HepG2 (cell line): ENCODE data around the gene TMEM266. TPM values are rescaled to one million over a fixed set of nuclear protein-coding genes. Genes with fewer than 3 reads are reported as not detected.

Source experiments
- CENPX ChIP-seq: sonication (generic); formaldehyde crosslinking; IDR thresholded peaks from 2 replicates; pipeline ENCODE4 v1.9.0; 2021; ENCODE audit warnings: mild to moderate bottlenecking, missing genetic modification reagents, moderate library complexity
- DRAP1 ChIP-seq: IDR thresholded peaks from 2 replicates; pipeline ENCODE4 v1.6.1; 2016; ENCODE audit warnings: missing genetic modification reagents, missing compliant biosample characterization
- GATAD1 ChIP-seq: IDR thresholded peaks from 2 replicates; pipeline ENCODE4 v1.6.1; 2016; ENCODE audit warnings: missing genetic modification reagents, missing compliant biosample characterization
- IRF9 ChIP-seq: sonication (generic); formaldehyde crosslinking; IDR thresholded peaks from 2 replicates; pipeline ENCODE4 v1.8.0; 2022; ENCODE audit warnings: missing genetic modification reagents, mild to moderate bottlenecking, borderline replicate concordance
- JUNB ChIP-seq: sonication (generic); formaldehyde crosslinking; IDR thresholded peaks from 2 replicates; pipeline ENCODE4 v1.8.0; 2022; ENCODE audit warnings: missing genetic modification reagents, mild to moderate bottlenecking, borderline replicate concordance
- KAT8 ChIP-seq: IDR thresholded peaks from 2 replicates; pipeline ENCODE4 v1.6.1; 2016; ENCODE audit warnings: missing genetic modification reagents, missing compliant biosample characterization
- RORA ChIP-seq: sonication (generic); formaldehyde crosslinking; IDR thresholded peaks from 2 replicates; pipeline ENCODE4 v1.5.0; 2020; ENCODE audit warnings: mild to moderate bottlenecking, missing genetic modification reagents, moderate library complexity
- SOX5 ChIP-seq: IDR thresholded peaks from 2 replicates; pipeline ENCODE4 v1.6.1; 2016; ENCODE audit warnings: borderline replicate concordance
- YEATS2 ChIP-seq: sonication (generic); formaldehyde crosslinking; IDR thresholded peaks from 2 replicates; pipeline ENCODE4 v1.4.0; 2020; ENCODE audit warnings: missing genetic modification reagents, borderline replicate concordance
- ZFP37 ChIP-seq: sonication (generic); formaldehyde crosslinking; IDR thresholded peaks from 2 replicates; pipeline ENCODE4 v1.4.0; 2020; ENCODE audit warnings: missing genetic modification reagents, borderline replicate concordance
- ZNF160 ChIP-seq: sonication (generic); formaldehyde crosslinking; IDR thresholded peaks from 2 replicates; pipeline ENCODE4 v1.8.0; 2022; ENCODE audit warnings: mild to moderate bottlenecking, inconsistent platforms, missing genetic modification reagents
- ZNF274 ChIP-seq: sonication (generic); formaldehyde crosslinking; IDR thresholded peaks from 2 replicates; pipeline ENCODE4 v1.5.1; 2020; ENCODE audit warnings: mild to moderate bottlenecking, missing genetic modification reagents
- ZNF329 ChIP-seq: sonication (generic); formaldehyde crosslinking; IDR thresholded peaks from 2 replicates; pipeline ENCODE4 v1.9.0; 2021; ENCODE audit warnings: low read depth, mild to moderate bottlenecking, missing genetic modification reagents
- ZNF441 ChIP-seq: sonication (generic); formaldehyde crosslinking; IDR thresholded peaks from 2 replicates; pipeline ENCODE4 v1.7.0; 2021; ENCODE audit warnings: missing genetic modification reagents, borderline replicate concordance
- ZNF589 ChIP-seq: sonication (generic); formaldehyde crosslinking; conservative IDR thresholded peaks from 2 replicates; pipeline ENCODE4 v1.8.0; 2022; ENCODE audit warnings: mild to moderate bottlenecking, moderate library complexity, missing genetic modification reagents
- ZNF687 ChIP-seq: sonication (generic); formaldehyde crosslinking; IDR thresholded peaks from 2 replicates; pipeline ENCODE4 v1.5.1; 2020; ENCODE audit warnings: mild to moderate bottlenecking, missing genetic modification reagents, moderate library complexity
- ZNF883 ChIP-seq: sonication (generic); formaldehyde crosslinking; IDR thresholded peaks from 2 replicates; pipeline ENCODE4 v1.5.1; 2020; ENCODE audit warnings: mild to moderate bottlenecking, missing genetic modification reagents; ENCODE audit errors: not compliant biosample characterization
- ZXDC ChIP-seq: sonication (generic); formaldehyde crosslinking; IDR thresholded peaks from 2 replicates; pipeline ENCODE4 v1.5.0; 2020; ENCODE audit warnings: mild to moderate bottlenecking, missing genetic modification reagents
- polyA plus RNA-seq, 8 experiments: library from polyadenylated mRNA; depleted of rRNA in 3 of 8; stranded (reverse) in 7 of 8; unstranded in 1 of 8; fragments of >200 nt; fragmentation: Illumina TruSeq in 4 of 8; extraction: Trizol in 4 of 8; gene quantifications; 2 replicates each; pipeline versions ENCODE4 v1.2.1 to v1.2.3, GENCODE V29; 2011 to 2016; ENCODE audit warnings: low read depth in 4 of 8, missing spikeins in 1 of 8, mixed read lengths in 1 of 8; ENCODE audit not compliant: insufficient read depth in 1 of 8
- total RNA-seq, 5 experiments: library from RNA; depleted of rRNA; stranded (reverse); fragments of >200 nt; fragmentation: Illumina TruSeq; extraction: Trizol; gene quantifications; 2 replicates each; pipeline ENCODE4 v1.2.3, GENCODE V29; 2016; ENCODE audit warnings: low read depth in 1 of 5

TMEM266 gene
- total and polyA plus RNA-seq, 2 of the 13 experiments (the other 11 are each of a cell fraction or from before 2014, with no cell fraction given): 0.04 TPM; not detected in 1

- TF ChIP-seq ZXDC (CRISPR knock-in tag) (0 out of 2 replicates have a peak, but pooled peaks have one; percentile 37), ZNF687 (peak; percentile 91), IRF9 (peak; percentile 28; the same call in 1 of the 2 replicates), KAT8 (peak; percentile 46; the same call in 1 of the 2 replicates), ZNF883 (peak; percentile 14), ZFP37 (CRISPR knock-in tag) (peak; percentile 69; the same call in 1 of the 2 replicates), JUNB (CRISPR knock-in tag) (no peak), CENPX (CRISPR knock-in tag) (no peak), SOX5 (peak; percentile 62; the same call in 1 of the 2 replicates), RORA (CRISPR knock-in tag) (no peak), YEATS2 (CRISPR knock-in tag) (0 out of 2 replicates have a peak, but pooled peaks have one; percentile 48), ZNF441 (CRISPR knock-in tag) (peak; percentile 40; the same call in 1 of the 2 replicates), GATAD1 (CRISPR knock-in tag) (0 out of 2 replicates have a peak, but pooled peaks have one; percentile 33), ZNF329 (CRISPR knock-in tag) (no peak), ZNF589 (CRISPR knock-in tag) (no peak), ZNF160 (CRISPR knock-in tag) (no peak), DRAP1 (CRISPR knock-in tag) (peak; percentile 44; the same call in 1 of the 2 replicates), ZNF274 (CRISPR knock-in tag) (0 out of 2 replicates have a peak, but pooled peaks have one; percentile 29)
Observed at GRCh38 chr15:76196269-76197231, 136.8 kb downstream of the TMEM266 start (continued).
